T-helper 1 cell (primary cell): ENCODE results near the gene CUL7.
A peak's percentile ranks its signal among the peaks of the same experiment; 100 is the strongest.
"Not testable (repeated sequence)": the region's sequence is repeated elsewhere in the genome, so short reads cannot be mapped to it uniquely, and the experiment has no call there.

Experiments
- DNase-seq, 5 donors: peaks; one replicate each; pipeline ENCODE4 v3.0.0-alpha.2; 2012 to 2020

CUL7 gene

DNA sequence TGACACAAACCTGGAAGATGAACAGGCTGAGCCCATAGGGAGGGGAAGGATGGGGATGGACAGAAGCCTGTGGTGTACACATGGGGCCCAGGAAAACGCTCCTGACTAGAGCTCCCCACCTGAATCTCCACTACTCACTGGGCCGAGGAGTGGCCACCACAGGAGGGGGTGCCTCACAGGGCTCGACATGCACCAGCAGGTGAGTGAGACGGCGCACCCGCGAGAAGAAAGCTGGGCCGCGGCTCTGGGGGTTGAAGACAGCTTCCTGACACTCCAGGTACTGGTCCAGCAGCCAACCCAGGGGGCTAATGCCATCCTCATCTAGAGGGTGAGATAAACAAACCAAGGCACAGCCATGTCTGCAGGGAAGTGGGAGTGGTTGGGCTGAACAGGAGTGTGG, 10.3 kb downstream of the CUL7 start:
- DNase-seq = no peak

DNA sequence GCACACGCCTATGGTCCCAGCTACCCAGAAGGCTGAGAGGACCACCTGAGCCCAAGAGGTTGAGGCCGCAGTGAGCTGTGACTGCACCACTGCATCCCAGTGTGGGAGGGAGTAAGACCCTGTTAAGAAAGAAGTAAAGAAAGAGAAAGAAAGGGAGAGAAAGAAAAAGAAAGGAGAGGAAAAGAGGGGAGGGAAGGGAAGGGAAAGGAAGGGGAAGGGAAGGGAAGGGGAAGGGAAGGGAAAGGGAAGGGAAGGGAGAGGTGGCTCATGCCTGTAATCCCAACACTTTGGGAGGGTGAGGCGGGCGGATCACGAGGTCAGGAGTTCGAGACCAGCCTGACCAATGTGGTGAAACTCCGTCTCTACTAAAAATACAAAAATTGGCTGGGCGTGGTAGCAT, 12.2 kb downstream of the CUL7 start:
- not testable (repeated sequence) for DNase-seq

DNA sequence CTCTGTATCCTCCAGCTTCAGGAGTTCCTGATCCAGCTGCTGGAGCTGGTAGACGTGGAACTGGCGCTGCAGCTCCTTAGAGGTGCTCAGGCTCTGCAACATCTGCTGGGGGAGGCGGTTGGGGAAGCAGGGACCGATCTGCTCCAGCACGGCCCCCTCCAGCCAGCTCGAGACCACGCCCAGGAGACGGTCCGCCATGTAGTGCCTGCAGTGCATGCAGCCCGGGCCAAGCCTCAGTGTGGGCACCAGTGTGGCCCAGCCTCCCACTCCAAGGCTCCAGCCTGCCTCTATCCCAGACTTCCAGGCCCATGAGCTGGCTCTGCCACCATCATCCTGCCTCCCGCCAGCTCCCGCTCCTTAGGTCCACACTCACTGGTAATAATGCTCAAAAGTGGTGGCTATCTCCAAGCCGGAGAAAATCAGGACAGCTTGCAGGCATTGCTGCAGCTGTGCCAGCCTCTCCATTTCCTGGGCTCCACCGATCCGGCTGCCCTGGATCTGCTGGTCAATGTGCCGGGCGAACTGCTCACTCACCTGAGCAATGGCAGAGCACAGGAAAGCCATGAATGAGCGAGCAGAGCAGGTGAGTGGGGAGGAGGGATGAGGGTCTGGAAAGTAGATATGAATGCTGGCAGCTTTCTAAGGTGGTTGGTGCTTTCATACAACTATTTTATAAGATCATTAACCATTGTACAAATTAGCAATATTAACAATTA, 13.0 kb downstream of the CUL7 start:
- DNase-seq = no peak

DNA sequence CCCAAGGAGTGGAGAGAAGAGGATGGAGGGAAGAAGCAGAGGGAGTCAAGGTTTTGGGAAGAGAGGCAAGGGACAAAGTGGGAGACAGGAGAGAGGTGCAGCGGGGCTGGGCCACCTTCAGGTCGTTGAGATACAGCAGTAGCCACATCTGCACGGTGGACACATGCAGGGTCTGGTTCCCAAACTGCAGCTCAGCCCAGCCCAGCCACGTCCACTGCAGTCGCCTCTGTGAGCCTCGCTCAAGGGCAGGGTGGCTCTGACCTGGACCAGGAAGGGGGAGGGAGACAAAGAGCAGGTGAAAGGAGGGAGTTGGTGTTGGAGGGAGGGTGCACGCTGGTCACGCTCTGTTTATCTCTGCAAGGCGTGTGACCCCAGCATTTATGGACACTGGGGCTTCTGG, 14.9 kb downstream of the CUL7 start:
- DNase-seq = no peak

DNA sequence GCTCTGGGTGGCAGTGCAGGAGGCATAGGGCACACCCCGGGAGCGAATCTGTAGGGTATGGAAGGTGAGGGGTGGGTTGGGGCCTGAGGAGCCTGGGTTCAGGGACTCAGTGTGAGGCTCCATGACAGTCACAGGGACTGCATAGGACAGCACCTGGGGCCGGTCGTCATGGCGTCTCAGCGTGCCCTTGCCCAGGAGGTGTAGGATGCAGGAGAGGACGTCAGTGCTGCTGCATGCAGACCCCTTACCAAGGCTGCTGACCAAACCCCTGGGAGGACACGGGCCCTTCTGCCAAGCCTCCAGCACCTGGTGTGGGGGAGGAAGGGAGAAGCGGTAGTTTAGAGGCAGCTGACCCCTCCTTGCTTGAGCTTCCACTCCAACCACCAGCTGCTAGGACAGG, 15.9 kb downstream of the CUL7 start:
- DNase-seq = no peak

DNA sequence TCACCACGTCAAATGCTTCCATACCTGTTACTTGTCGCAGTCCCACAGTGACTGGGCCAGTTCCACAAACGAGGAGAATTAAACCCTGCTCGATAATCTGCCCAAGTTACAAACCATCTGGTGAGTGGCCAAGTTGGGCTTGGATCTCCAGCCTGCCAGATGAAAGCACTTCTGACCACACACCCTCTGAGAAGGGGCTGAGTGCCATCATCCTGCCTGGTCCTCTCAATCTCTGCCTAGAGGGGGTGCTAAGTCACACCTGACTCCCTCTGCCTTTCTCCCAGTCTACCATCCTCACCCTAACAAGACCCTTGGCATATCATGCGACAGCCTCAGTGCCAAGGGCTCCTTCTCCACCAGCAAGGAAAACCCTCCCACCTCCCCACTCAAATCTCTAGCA, 16.5 kb downstream of the CUL7 start:
- no peak for DNase-seq

DNA sequence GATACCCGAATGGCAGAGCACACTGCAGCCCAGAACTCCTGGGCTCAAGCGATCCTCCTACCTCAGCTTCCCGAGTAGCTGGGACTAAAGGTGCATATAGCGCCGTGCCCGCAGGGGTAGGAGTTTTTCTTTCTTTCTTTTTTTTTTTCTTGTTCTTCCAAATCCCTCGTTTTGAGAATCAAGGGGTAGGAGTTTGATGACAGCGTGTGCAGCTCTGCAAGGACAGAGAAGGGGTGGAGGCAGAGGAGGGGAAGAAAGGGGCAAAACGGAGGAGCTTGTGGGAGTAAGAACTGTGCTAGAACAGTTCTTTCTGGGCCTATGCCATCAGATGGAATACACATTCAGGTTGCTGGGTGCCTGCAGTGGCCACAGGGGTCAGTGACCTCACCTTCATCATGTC, 16.9 kb downstream of the CUL7 start:
- DNase-seq = no peak

DNA sequence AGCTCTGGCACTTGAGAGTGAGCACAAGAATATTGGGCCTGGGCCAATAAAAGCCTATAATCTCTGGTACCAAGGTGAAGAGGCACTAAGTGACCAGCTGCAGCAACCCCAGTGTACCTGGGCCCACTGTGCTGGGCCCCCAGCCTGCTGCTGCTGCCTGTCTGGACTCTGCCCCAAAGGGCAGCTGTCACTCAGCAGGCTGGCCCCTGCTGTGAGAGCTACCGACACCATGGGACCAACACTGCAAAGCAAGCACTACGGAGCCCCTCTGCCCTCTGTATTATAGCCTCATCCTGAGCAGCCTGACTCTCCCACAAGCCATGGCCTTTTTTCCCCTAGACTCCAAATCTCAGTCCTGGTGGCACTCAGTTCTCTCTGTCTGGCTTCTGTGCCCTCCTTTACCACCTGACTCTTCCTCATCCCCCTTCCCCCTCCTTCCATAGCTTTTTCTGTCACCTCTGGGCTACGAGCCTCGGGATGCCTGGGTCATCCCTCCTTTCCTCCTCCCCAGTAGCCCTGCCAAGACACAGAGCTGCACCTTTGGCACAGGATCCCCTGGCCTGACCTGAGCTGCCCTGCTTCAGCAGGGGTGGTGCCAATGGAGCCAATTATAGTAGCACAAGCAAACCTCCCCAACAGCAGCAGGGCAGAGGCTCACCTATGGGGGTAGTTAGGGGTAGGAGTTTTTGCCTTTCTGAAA, 18.0 kb downstream of the CUL7 start:
- DNase-seq = no peak

DNA sequence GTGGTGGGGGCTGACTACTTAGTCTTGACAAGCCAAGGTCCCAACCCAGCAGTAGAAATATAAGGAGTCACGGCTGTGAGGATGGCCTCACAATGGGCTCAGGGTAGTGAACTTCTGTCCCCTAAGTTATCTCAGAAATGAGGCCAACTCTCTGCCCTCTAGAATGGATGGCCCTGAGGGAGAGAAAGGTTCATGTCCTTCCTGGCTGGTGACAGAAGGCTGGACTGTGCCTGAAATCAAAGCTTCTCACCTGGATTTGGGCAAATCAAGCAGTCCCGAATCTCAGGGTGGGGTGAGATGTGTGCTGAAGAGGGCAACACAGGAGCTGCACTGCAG, 19.5 kb downstream of the CUL7 start:
- DNase-seq = no peak

DNA sequence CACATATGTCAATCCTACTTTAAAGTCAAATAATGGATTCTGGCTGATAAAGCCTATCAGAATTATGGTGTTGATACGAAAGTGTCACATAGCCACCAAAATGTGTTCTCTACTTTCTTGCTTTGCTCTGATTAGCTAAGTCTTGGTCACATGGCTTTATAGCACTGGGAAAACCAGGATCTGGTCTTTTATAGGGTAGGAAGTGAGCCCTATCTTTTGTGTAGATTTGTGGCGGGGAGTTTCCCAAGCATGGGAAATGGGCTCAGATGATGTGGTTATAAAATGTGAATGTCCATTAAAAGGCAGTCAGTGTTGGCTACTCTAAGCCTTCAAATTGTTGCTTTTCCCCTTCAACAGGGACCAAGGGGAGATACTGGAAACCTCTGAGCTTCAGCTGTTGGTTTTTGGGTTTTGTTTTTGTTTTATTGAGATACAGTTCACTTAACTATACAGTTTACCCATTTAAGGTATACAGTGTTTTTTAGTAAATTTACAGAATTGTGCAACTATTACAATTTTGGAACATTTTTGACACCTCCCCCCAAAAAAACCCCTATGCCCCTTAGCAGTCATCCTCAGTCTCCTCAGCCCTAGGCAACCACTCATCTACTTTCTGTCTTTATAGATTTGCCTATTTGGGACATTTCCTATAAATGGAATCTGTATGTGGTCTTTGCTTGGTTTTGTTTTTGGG, 20.0 kb downstream of the CUL7 start:
- no peak for DNase-seq

DNA sequence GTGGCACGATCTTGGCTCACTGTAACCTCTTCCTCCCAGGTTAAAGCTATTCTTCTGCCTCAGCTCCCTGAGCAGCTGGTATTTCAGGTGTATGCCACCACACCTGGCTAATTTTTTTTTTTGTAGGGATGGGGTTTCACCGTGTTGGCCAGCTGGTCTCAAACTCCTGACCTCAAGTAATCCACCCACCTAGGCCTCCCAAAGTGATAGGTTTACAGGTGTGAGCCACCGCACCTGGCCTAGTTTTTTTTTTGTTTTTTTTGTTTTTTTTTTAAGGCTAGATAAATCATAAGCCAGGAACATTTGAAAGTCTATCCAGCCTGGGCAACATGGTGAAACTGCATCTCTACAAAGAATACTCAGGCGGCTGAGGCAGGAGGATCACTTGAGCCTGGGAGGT, 21.3 kb downstream of the CUL7 start:
- DNase-seq = no peak

DNA sequence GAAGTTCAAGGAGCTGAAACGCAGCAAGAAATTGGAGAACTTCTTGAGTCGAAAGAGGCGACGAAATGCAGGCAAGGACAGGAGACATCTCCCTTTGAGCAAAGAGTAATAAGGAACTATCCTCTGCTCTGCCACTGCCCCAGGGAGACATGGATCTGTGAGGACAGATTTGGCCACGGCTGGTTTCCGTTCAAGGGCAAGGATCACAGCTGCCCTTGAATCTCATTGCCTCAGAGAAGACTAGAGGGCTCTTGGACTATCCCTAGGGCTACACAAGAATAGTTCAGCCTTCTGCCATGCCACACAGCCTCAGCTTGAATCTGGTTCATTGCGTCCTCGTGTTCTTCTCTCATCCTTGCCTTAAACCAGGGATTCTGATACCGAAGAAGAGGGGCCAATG, 24.5 kb downstream of the CUL7 start:
- no peak for DNase-seq

DNA sequence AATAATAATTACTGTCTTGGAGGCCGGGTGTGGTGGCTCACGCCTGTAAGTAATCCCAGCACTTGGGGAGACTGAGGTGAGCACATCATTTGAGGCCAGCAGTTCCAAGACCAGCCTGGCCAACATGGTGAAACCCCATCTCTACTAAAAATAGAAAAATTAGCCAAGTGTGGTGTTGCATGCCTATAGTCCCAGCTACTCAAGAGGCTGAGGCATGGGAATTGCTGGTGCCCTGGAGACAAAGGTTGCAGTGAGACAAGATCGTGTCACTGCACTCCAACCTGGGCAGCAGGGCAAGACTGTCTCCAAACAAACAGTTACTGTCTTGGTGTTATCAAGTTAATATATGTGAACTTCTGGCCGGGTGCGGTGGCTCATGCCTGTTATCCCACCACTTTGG, 27.3 kb downstream of the CUL7 start:
- DNase-seq = no peak

DNA sequence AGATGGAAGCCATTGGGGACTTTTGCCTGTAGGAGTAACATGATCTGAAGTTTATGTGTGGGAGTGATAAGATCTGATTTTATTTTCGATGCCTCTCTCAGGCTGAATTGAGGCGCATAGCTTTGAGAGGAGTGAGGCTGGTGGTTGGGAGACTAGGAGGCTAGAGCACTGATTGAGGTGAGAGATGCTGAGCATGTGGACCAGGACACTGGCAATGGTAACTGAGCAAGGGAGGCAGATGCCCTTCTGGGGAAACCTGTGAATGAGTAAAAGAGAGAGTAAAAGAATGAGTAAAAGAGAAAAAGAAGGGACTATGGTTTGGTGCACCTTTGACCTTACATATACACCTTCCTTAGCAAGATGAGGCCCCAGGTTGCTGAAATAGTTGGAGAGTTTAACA, 29.2 kb downstream of the CUL7 start:
- DNase-seq = no peak

DNA sequence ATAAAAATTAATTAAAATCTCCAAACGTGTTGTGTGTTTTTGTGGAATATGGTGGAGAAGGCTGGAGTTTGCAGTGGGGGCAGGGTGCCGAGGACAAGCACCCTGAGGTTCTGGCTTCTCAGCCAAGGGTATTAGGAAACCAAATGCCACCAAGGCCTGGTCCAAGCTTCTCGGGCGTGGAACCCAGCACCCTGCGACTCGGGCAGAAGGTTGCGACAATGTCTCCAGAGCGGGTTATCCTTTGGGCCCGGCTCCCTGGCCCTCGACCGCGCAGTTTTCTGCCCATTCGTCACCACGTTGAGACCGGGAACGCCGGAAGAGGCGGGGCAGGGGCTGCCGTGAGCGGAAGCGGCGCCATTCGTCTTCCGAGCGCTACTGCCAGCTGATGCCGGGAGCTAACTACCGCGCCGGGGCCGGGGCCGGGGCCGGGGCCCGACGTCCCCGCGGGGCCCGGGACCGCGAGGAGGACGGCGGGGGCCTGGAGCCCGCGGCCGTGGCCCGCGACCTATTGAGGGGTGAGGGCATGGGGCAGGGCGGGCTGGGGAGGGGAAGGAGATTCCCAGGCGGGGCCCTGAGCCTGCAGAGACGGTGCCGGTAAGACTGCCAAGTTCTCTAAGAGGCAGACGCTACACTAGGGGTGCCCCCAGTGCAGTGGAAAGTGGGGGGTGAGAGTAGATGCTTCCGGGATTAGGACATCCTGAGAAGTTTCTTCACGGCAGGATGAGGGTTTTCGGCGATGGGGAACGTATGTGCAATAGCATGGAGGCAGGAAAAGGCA, 32.2 kb downstream of the CUL7 start, which contains the start of gene RRP36:
Gene RRP36 (plus strand): TSS at position 354 of the 778 bp plus-strand sequence. CDS start 32 bp downstream, at position 386.
- peak; percentile 25 to 61 (median 50) for DNase-seq

DNA sequence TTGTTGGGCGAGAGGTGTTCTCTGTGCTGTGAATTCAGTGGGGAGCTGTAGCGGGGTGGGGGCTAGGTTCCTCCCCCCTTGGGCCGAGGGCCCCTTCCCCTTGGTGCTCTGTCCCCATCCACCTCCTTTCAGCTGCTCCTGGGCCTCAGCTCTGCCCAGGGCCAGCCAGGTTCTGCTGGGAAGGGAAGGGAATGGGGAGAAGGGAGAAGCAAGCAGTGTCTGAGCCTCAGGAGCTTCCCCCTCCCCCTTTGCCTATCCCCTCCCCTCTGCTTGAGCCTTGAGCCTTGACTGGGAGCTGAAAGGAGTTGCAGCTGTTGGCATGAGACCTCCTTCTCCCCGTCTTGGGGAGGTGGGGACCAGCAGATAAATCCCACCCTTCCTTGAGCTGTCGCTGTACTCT, 32.8 kb downstream of the CUL7 start:
- DNase-seq = no peak

DNA sequence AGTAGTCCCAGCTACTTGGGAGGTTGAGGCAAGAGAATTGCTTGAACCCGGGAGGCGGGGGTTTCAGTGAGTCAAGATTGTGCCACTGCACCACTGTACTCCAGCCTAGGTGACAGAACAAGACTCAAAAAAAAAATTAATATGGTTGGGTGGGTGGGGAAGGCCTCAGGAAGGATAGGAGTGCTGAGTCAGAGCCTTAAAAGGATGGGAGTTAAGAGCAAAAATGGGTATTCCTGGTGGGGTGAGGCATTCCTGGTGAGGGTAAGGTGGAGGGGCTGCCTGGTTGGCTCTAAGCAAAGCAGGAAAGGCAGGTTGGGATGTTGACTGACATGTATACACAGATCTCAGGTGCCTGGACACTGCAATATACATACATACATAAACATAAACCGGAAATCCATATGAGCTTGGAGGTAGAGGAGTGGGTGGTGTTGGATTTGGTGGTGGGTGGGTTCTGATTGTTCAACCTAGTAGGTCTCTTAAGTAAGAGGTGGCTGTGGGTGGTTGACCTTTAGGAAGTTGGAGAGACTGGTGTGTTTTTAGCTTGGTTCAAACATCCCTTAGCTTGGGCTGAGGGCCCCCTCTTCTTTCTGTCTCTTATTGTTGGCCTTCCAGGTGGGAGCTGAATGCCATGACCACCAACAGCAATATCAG, 33.5 kb downstream of the CUL7 start:
- no peak for DNase-seq

DNA sequence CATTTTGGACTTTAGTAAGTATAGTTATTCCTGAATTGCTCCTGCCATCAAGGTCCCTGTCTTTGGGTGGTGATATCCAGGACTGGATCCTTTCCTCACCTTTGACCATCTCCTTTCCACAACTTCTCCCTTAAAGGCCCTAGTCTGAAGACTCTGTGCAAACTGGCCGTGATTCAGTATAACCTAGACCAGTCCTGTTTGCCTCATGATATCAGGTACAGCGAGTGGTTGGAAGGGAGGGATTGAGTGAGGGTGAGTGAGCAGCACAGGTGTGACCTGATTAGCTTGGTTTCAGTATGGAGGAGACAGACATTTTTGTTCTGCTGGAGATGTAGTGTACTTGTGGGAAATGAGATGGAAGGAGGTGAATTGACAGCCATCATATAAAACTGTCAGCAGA, 34.5 kb downstream of the CUL7 start:
- no peak for DNase-seq

DNA sequence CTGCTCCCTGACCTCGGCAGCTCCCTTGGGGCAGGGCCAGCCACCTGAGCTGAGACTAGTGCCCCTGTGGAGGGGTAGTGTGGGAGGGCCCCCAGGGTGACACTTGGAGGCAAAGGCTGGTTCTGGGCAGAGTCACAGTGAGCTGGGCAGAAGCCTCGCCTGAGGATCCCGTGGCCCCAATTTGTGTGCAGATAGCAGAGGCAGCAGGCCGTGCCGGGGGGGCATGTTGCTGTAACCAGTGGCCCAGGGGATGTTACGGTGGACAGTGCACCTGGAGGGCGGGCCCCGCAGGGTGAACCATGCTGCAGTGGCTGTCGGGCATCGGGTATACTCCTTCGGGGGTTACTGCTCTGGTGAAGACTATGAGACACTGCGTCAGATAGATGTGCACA, 36.7 kb downstream of the CUL7 start:
- no peak for DNase-seq

DNA sequence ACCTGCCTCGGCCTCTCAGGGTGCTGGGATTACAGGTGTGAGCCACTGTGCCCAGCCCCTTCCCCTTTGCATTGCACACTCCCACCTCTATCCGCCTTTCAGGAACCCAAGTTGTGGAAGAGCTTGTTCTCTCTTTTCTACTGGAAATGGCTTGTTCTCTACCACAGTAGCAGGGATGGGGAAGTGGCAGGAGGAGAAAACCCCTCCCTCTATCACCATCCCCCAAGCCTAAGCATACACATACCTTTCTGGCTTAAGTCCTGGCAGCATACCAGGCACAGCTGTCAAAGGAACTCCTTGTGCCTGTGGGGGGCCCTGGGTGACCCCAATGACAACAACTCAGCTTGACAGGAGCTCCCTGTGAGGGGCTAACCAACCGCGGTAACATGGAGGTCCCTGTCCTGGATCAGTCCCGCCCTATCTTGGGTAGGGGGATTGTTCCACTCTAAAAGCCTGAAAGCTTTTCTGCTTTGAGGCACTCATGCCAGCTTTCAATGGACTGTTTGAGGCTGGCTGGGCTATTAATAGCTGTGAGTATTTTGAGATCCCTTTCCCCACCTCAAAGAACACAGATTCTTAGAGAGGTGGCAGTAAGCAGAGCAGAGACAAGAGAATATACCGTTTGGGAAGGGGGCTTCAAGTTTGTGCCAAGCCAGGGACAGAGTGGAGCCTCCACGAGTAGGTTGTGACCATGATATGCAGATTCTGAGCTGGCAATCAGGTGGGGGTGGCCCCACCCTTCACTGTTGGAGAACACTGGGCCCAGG, 37.3 kb downstream of the CUL7 start:
- no peak for DNase-seq

DNA sequence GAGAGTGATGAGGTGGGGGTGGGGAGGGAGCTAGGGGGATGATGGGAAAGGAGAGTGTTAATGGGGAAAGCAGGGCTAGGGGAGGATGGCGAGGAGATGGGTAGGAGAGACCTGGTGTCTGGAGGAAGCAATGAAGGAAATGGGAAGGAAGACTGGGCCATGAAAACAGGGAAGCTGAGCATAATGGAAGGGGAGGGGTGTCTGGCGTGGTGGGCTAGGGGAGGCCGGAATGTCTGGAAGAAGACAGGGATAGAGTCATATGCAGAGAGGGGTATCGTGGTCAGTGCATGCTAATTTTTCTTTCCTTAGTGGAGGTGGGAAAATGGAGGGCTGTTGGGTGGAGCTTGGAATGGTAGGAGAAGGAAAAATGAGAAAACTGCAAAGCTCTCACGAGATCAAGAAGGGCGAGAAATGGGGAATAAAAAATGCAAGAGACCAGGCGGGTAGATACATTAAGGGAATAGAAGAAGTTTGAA, 39.2 kb downstream of the CUL7 start:
- no peak for DNase-seq
